HG03558 (cell line): ENCODE measurements around the gene NRN1.

ENCODE experiments used
- ATAC-seq: cut with Tn5 transposase; IDR thresholded peaks from one replicate; pipeline ENCODE4 v1.9.1; 2021; ENCODE audit warnings: moderate number of reproducible peaks; ENCODE audit not compliant: unreplicated experiment; ENCODE audit errors: extremely low read depth

NRN1 gene

DNA sequence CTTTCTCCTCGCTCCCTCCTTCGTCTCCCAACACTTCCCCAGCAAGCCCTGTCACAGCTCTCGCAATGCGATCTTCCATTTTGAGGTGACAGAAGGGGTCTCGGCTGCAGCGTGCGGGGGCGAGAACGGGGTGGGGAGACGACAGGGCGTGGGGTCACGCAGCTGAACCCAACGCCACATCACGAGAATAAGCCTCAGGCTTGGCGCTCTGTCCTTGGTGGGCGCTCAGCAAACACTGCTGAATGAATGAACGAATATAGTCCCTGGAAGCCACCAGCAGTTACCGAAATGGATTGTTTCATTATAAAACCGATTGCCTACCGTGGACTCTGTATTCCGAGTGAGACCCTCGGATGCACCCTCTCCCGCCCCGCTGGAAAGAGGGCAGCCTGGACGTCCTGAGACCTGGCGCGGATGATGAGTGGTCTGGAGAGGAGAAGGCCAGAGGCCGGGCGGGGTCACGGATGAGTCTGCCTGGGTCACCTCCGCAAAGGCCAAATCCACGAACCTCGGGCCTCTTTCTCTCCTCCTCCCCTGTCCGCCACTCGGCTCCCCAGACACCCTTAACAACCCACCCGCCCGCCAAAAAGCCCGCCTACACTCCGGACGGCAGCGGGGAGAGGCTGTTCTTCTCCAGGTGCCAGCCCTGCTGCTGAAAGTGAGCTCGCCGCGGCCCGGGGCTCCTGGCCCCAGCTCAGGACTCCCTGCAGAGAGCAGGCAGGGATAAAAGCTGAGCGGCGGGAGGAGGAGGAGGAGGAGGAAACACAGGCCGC lies 3.7 kb downstream of the NRN1 start:
- ATAC-seq = no peak

DNA sequence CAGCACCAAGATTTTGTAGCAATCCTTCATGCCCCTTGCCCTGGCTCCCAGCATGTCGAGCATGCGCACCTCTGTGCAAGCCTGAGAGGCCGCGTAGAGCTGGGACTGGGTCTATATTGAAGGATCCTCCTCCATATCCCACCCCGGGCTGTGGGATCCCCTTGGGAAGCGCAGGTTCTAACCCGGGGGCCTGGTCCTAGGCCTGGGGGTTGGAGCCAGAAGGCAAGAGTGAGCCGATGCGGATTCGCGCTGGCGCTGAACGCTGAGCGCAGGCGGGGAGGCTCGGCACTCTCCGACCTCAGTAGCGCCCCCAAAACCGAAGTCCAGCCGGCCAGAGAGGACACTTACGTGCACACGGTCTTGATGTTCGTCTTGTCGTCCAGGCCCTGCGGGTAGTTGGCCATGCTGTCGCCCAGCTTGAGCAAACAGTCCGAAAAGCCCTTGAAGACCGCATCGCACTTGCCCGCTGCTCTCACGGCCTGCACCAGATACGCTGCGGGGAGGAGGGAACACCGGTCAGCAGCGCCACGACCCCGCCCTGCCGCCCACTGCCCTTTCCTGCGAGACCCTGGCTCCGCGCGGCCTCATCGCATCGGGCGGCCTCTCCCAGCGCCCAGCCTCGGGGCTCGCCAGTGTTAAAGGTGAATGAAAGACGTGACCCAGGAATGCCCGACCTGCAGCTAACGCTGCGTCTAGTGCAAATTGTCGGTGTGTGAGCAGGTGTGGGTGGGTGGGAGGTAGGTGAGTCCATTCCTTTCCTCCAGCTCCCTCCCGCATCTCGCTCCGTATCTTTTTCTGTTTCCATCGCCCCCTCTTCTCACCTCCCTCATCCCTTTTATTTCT lies 4.5 kb downstream of the NRN1 start:
- no peak for ATAC-seq

DNA sequence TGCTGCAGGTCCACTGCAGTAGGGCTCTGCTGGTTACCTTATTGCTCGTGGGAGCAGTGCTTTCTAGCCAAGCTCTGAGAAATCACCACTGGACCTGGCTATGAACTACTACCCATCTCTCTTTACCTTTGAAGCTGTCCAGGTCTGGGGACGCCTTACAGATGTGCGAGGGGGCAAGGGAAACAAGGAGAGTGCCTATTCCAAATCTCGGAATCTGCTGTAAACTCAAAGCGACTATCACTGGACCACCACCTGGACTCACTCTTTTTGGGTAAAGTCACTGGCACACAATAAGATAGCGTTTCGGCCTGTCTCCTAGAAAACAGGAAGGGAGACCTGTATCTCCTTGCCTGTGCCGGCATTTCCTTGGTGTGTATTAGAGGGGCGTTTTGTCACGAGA lies 5.3 kb downstream of the NRN1 start:
- ATAC-seq = no peak

DNA sequence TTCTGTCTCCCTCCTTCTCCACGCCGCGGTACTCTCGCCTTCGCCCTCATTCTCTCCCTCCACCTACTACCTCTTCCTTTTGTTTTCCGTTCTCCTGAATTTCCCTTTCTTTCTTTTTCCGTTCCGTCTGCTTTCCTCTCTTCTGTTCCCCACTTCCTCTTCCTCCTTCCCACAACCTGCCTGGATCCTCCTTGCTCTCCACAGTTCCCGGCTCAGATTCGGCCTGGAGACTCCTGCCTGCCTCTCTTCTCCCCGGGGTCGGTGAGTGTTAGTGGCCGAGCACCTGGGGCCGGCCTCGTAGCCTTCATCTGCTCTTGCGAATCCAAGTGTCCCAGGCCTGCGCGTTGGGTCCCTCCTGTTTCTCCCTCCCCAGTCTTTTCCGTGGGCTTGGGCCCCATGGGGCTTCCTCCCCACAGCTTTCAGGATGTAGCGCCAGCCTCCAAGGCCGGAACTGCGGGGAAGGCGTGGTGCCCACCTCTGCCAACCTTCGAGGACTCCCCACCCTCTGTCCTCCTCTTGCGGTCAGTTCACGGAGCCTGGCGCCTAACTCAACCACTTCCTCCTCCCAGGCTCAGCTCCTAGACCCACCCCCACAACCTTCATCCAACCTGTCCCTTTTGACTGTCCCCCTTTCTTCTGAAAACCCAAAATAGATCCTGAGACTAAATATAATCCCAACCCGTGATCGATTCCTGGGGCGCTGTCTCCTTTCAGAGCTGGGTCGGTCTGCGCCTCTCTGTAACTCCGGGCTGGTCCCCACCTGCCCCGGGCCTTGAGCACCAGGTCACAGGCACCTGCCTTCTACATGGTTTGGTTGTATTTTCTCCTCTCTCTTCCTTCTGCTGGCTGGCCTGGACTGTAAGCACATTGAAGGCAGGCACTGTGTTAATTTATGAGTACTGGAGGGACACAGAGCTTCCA lies 6.8 kb downstream of the NRN1 start:
- no peak for ATAC-seq

DNA sequence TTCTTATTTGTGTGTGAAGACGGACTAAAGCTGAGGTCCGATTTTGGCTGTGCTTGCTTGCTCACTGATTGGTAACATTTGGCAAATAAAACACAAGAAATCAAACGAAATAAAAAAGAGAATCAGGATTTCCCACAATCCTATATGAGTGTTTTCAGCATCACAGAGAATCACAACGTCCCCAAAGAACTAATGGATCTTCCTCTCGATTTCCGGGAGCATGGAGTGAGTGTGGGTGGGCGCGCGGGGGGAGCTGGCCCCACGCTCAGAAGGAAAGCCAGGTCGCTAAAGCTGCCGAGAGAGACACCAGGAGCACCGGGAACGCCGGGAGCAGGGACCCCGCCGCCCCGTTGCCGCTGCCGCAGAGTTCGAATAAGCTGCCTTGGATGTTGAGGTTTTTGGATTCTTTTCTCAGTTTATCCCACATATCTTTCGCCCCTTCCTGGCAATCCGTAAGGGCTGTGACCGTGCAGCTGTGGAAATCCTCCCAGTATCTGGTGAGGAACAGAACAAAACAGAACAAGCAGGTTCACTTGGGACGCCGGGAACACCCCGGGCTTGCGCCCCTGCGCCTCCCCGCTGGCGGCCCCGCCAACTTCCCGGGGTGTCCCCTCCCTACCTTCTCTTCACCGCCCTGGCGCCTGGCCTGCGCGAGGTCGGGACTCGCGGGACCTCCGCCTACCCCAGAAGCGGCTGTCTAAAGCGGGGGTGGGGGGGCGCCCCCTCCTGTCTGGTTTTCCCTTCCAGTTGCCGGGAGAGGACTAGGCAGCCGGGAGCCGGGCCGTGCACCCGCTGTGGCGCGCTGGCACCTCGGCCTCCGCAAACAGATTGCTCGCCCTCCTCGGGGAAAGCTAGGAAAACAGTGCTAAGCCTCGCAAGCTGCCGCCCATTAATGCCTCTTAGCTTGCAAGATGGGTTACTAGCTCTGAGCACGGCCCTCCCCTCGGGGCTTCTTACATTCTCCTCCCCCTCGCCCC lies 7.7 kb downstream of the NRN1 start:
- no peak for ATAC-seq

DNA sequence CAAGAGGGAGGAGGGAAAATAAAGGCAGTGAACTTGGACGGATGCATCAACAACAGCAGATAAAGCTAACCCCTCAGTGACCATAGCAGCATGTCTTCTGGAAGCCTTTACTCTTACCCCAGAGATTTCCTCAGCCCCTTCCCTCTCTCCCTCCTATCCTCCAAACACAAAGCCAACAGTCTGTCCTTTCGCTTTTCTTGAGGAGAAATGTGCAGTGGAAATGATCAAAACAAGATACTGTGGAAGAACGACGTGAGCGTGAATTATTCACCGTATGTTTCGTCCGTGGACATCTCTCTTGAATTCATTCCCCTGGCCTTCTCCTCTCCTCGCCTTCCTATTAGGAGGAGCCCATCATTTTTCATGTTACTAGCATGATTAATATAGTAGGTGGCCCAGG lies 8.5 kb downstream of the NRN1 start:
- no peak for ATAC-seq

DNA sequence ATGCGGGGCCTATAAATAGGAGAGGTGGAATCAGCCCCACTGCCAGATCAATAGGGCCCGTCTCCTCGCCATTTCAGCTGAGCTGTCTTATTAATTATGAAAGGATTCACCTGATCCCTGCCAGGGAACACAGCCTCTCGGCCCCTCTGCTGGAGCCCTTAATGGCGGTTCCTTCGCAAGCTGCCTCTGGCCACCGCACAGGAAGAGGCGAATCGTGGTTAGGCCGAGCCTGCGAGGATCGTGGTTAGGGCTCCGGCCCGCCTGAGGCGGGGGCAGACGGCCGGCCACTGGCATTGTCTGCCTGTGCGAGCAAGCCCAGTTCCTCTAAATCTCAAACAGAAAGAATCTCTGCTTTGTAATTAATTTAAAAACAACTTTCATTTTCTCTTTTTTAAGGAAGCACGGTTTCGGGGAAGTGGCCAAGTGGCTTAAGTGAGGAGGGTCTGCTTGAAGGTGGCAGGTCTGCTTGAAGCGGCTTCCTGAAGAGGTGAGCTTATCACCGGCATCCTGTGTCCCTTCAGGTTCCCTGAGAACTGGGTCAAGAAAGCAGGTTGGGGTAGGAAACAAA lies 9.2 kb downstream of the NRN1 start:
- ATAC-seq = no peak

DNA sequence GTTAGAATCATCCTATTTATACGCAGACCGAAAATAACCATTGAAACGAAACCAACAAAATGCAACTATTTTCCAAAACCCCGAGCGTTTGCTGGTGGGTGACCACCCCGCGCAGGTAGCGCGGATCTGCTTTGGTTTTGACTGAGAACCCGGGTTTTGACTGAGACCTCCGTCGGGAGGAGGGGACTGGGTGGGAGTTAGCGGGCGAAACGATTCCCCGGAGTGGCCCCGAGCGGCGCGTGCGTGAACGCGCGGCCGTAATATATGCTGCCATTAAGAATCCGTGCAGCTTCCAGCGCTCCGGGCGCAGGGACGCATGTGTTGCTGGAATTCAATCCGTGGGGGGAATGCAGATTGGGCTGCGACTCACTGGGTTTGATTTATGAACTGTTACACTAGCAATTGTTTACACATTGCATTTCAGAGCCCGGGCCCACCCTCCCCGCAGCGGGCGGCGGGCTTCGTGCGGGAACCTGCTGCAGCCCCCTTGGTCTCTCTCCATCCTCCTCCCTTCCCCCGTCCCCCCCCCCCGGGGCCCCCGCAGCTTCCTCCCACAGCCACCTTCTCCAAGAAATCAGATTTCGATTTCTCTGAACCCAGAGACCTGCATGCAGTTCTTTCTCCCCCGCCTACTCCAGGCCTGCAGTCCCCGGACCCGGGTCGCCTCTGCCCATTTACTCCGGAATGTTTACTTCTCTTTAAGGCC lies 9.9 kb downstream of the NRN1 start:
- ATAC-seq = no peak

DNA sequence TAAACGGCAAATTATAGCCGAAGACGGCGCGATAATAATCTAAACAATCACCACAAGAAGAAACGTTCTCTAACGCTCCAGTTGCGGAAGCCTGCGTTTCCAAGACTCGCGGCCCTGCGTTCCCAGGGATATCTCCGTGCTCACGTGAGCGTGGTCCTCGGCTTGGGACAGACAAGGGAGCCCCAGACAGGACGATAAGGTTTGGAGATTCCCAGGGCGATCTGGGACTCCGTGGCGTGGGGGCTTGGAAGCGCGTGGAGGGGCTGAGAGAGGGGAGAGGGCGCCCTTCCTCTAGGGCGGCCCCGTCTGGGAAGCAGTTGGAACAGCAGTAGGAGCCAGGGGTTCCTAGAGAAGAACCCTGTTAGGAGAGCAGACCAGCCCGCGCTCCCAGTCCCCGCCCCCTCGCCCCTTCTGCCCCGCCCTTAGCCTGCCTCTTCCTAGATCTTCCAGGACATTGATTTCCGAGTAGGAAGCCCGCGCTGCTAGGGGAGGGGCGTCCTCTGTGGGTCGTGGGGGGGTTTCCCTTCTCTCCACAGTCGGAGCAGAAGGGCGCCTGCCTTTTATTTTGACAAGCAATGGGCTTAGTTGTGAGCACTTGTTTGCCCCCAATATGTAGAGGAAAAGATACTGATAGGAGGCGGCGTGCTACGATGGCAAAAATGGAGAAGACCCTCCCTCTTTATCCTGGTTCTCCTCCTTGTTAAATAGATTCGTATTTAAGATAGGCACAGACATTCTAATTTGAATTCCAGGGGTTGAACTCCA lies 10.6 kb downstream of the NRN1 start:
- no peak for ATAC-seq

DNA sequence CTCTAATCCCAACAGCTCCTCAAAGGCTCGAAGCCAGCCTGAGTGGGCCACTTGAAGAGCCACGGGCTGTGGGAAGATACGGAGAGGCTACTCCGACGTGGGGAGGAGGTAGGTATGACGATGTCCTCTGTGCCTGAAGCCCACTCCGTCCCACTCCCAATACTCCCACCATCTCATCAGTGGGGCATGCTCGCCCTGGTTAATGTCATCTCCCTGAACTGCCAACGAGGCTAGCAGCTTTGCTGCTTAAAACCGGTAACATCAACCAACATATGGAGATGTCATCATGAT lies 11.1 kb downstream of the NRN1 start:
- no peak for ATAC-seq

DNA sequence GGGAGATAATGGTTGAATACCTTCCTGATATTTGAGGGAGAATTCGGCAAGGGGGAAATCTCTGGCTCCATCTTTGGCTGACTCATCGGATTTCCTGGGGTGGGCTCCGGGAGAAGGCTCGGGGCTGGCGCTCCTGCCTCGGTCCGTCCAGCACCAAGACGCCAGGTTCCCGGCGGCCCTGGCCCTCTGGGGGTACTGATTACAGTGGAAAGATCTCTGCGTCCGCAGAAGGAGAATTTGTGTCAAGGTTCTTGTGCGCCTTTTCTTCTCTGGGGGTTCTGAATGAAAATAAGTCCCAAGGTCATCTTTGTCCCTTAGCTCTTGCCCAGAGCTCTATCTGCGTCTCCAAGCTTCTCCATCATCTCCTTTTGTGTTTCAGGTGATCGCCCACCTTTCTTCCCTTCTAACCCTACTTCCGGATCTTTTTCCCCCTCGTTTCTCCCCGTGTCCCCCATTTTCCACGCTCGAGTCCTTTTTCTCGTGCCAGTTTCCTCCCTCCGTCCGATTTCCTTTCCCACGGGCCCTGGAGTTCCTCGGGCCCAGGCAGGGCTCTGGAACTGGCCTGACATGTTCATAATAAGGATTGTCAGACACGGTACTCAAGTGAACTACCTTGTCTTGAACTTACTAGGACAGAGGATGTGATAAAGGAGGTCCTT lies 11.6 kb downstream of the NRN1 start:
- no peak for ATAC-seq

DNA sequence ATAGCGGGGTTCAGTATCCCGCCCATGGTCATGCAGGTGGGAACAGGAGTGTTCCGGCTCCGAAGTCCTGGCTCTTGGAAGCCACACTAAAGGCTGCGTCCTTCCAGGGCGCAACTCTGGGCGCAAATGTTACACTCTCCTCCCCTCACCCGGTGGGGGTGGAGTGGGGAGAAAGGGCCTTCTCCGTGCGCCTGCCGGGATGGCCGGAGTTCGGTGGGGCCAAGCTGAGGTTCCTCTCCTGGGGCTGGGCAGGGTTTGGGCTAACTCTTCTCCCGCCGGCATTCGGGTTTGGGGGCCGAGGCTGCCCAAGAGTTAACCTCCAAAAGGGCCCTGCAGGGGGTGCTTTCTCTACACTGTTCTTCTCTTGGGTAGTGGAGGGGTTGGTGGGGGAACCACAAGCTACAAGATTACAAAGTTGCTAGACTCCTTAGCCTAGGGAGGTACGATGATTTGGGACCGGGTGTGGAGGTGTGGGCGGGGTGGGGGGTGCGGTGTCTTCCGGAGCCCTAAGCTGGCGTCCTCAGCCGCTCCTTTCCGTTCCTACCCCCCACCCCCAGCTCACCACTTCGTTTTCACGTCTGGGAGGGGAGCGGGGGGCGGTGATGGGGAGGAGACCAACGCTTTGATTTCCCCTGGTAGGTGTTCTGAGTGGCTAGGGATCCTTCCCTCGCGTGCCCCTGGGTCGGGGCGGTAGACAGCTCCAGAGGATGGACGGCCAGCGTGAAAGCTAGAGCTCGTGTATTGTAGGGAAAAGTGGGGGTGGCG lies 12.3 kb downstream of the NRN1 start:
- no peak for ATAC-seq

DNA sequence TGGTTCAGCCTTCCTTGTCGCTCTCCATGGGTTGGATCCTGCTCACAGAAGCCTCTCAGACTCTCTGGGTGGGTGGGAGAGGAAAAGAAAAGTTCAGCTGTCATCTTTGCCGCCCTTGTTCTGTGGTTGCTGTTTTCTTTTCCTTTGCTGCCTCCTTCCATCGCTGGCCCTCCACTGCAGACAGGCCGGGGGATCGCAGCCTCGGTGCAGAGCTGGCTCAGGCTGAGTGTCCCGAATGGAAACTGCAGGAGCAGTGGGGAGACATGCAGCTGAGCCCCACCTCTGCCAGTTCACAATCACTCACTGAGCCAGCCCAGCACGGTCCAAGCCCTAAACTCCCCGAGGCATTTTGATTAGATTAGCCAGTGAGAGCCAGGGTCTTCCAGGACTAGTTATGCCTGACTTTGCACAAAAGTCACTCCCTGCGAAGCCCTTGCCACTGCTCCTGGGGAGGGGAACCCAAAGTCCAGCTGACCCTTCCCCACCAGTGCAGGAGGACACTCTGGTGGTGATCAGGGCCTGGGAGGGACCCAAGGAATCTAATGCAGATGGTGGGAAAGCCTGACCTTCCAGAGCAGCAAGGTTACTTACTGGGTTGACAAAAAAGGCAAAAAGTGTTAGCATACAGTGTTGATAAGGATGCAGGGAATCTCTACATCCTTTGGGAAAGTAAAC lies 14.0 kb downstream of the NRN1 start:
- ATAC-seq = no peak

DNA sequence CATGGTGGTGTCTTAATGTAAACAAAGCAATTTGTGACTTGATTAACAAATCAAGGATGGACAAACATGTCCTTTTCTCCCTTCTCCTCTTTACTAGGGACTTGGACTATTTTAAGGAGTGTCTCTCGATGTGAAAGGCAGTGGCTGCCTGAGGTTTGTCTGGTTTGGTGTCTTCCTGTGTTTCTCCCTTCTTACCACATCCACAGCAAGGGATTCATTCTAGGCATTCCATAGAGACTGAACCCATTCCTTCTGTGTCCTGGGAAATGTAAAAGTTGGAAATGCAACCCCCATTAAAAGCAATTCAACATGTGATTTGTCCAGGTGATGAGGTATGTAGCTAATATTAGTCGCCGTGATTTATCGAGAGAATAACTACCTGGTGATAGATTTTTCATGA lies 15.9 kb downstream of the NRN1 start:
- no peak for ATAC-seq

DNA sequence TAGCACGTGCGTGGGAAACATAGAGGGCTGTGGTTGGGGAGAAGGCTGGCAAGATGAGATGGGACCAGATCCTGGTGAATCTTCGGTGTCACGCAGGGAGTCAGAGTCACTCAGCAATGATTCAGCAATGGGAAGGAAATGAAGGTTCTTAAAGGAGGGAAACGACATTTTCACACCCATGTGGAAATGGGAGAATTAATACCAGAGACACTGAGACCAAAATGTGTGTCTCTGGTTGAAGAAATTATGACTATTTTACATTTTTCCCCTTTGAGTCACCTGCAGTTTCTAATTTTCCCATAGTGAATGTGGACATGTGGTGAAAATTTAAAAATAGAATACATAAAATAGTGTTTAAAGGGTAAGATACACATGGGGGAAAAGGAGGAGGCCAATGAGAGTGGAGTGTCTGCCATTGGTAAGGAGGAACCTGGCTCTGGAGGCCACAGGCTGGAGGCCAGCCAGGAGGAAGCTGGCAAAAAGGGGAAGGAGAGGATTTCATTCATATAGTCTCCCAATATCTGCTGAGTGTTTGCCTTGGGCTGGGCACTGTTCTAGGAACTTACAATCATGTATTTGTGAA lies 17.5 kb downstream of the NRN1 start:
- no peak for ATAC-seq

DNA sequence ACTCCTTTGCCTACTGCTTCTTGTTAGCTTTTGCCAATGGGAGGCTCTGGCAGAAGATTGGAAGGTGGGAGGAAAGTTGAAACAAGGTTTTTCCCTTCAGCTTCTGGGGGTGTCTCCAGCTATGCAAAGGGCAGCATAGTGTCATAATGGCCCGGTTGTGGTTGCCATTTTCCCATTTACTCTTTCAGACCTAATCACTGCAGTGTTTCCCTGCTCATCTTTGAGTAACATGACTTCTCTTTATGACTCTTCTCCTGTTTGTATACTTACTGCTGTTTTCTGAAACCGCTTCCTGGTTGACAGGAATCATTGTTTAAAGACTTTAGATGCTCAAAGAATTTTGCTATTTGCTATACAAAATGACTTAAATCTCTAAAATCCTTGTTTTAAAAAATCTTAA lies 19.9 kb downstream of the NRN1 start:
- no peak for ATAC-seq
